LNCaP clone FGC (cell line): Measurements from ENCODE around the gene NMUR1.
A peak's percentile ranks its signal among the peaks of the same experiment; 100 is the strongest.
"Not testable (repeated sequence)": the region's sequence is repeated elsewhere in the genome, so short reads cannot be mapped to it uniquely, and the experiment has no call there.

Source experiments
- DNase-seq: peaks from one replicate; pipeline ENCODE4 v3.0.0-alpha.2; 2011; ENCODE audit warnings: low read depth
- H3K4me3 ChIP-seq: 2 replicates; pipeline ENCODE4 v1.5.1; 2011; ENCODE audit warnings: mild to moderate bottlenecking, low read depth, low read length, control low read depth
- TF ChIP-seq, protein P1 (sequence below): IDR thresholded peaks from 2 replicates; pipeline ENCODE4 v1.5.1; 2012; ENCODE audit warnings: mild to moderate bottlenecking; ENCODE audit not compliant: control insufficient read depth, insufficient read depth; ENCODE audit errors: extremely low read depth

Gene NMUR1

GRCh38 chr2:231557571-231558217, 27.4 kb upstream of the NMUR1 start:
- TF ChIP-seq, protein P1, sequence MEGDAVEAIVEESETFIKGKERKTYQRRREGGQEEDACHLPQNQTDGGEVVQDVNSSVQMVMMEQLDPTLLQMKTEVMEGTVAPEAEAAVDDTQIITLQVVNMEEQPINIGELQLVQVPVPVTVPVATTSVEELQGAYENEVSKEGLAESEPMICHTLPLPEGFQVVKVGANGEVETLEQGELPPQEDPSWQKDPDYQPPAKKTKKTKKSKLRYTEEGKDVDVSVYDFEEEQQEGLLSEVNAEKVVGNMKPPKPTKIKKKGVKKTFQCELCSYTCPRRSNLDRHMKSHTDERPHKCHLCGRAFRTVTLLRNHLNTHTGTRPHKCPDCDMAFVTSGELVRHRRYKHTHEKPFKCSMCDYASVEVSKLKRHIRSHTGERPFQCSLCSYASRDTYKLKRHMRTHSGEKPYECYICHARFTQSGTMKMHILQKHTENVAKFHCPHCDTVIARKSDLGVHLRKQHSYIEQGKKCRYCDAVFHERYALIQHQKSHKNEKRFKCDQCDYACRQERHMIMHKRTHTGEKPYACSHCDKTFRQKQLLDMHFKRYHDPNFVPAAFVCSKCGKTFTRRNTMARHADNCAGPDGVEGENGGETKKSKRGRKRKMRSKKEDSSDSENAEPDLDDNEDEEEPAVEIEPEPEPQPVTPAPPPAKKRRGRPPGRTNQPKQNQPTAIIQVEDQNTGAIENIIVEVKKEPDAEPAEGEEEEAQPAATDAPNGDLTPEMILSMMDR: peak; percentile 67
- no peak overlapping the region for H3K4me3 ChIP-seq
- DNase-seq: peak; percentile 39

DNA sequence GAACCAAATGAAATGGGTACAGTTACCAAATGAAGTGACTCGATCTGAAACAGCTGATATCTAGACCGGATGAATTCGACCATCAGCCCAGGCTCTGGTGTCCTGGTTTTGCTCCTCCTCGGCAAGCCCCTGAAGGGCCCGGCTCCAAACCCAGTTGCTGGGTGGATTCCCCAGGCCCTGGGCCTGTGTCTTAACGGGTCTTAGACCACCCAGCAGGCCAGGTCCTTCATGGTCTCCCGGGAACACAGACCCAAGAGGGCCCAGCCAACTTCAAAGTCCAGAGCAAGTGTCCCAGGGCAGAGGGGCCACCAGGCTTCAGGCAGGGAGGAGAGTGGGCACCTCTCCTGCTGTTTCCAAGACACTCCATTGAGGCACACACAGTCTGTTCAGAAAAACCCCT, 26.7 kb upstream of the NMUR1 start:
- no peak for DNase-seq
- TF ChIP-seq, protein P1: no peak
- no peak overlapping the region for H3K4me3 ChIP-seq

GRCh38 chr2:231556496-231556895, 26.3 kb upstream of the NMUR1 start:
- DNase-seq, H3K4me3 ChIP-seq: not testable (repeated sequence)

DNA sequence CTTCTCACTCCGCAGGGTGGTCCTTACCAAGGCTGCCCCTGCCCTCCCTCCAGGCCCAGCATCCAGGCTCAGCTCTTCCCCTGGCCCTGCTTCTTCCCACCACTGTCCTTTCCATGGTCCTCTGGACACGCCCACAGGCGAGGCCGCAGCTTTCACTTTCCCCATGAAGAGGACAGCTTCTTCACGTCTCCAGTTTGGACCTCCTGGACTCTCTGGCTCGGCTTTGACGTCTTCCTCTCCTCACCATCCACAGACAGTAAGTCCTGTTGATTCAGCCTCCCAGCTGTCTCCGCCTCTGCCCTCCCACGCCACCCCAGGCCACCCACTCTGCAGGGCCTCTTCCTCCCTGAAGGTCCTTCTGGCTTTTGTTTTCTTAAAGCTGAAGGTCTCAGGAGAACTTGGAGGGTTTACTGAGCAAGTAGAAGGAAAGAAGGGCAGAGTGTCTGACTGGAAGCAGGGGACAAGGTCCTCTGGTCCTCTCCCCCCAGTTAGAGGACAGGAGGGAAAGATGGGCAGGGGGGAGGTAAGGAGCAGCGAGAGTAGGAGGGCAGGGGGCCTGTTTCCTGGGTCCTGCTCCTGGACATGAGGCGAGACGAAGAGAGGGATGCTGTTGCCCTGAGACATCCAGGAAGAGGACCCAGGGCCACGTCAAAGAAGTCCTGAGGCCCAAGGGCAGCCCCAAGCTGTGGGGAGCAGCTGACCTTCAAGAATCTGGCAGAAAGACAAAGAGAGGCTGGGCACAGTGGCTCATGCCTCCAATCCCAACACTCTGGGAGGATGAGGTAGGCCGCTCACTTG, 24.7 kb upstream of the NMUR1 start:
- DNase-seq: no peak
- TF ChIP-seq, protein P1: no peak
- no peak overlapping the region for H3K4me3 ChIP-seq

- no peak overlapping the region for H3K4me3 ChIP-seq
- TF ChIP-seq, protein P1: no peak
Measured at GRCh38 chr2:231554327-231554726, 24.1 kb upstream of the NMUR1 start.

GRCh38 chr2:231552752-231553151, 22.5 kb upstream of the NMUR1 start:
- DNase-seq: no peak
- H3K4me3 ChIP-seq: no peak overlapping the region
- TF ChIP-seq, protein P1: no peak

More at GRCh38 chr2:231554327-231554726, 24.1 kb upstream of the NMUR1 start:
- DNase-seq: no peak

GRCh38 chr2:231549446-231550239, 19.4 kb upstream of the NMUR1 start:
- DNase-seq: no peak
- no peak overlapping the region for H3K4me3 ChIP-seq
- TF ChIP-seq, protein P1: no peak
